ENCODE data around the gene HOXC13. TPM values are rescaled to one million over a fixed set of nuclear protein-coding genes. Genes with fewer than 3 reads are reported as not detected.

Gene HOXC13
- total RNA-seq, 4 donors from 2014 or later: not detected

- Histone ChIP-seq H3K9me3 (no peaks in the 10 kb centered on the region), H3K36me3 (no peaks in the 10 kb centered on the region), H3K27ac (no peak overlapping the region), H3K4me3 (no peak overlapping the region), H3K4me1 (peaks cover 0 to 32% (median 14%) of the 10 kb centered on the region in 3 donors), H3K27me3 (peaks cover 100% of the 10 kb centered on the region)
- ATAC-seq: no peak
- TF ChIP-seq EP300 (IDR thresholded peaks at IDR 0.05): no peak
- TF ChIP-seq CTCF (IDR thresholded peaks at IDR 0.05): no peak
- no peak for TF ChIP-seq POLR2A (IDR thresholded peaks at IDR 0.05)
- TF ChIP-seq POLR2AphosphoS5 (IDR thresholded peaks at IDR 0.05): no peak
- WGBS, 2 donors (ENCODE audit: low coverage in 1 of 2): 10 to 17% methylated on average over 16 to 18 of the region's 21 CpGs
These were observed 37.7 kb downstream of the HOXC13 start for GRCh38 chr12:53976172-53976822.

GRCh38 chr12:53976823-53977595, 38.4 kb downstream of the HOXC13 start:
- no peak for ATAC-seq
- no peak overlapping the region for H3K4me3 ChIP-seq
- no peak overlapping the region for H3K27ac ChIP-seq
- TF ChIP-seq POLR2AphosphoS5 (IDR thresholded peaks at IDR 0.05): no peak
- H3K9me3 ChIP-seq: no peaks in the 10 kb centered on the region
- H3K36me3 ChIP-seq: no peaks in the 10 kb centered on the region
- peaks cover 100% of the 10 kb centered on the region for H3K27me3 ChIP-seq
- peaks cover 0 to 32% (median 14%) of the 10 kb centered on the region in 3 donors for H3K4me1 ChIP-seq
- 16% methylated on average over 9 of the region's 9 CpGs for WGBS, 2 donors (ENCODE audit: low coverage in 1 of 2)

GRCh38 chr12:53977596-53978445, 39.2 kb downstream of the HOXC13 start:
- Histone ChIP-seq H3K27ac (no peak overlapping the region), H3K9me3 (no peaks in the 10 kb centered on the region), H3K27me3 (peaks cover 100% of the 10 kb centered on the region), H3K36me3 (no peaks in the 10 kb centered on the region), H3K4me3 (no peak overlapping the region), H3K4me1 (peaks cover 0 to 30% (median 14%) of the 10 kb centered on the region in 3 donors)
- no peak for TF ChIP-seq EP300 (IDR thresholded peaks at IDR 0.05)
- no peak for TF ChIP-seq POLR2A (IDR thresholded peaks at IDR 0.05)
- ATAC-seq: no peak
- WGBS, 2 donors (ENCODE audit: low coverage in 1 of 2): 0 to 3% methylated on average over 7 to 11 of the region's 11 CpGs

GRCh38 chr12:53978477-53979356, 40.1 kb downstream of the HOXC13 start:
- H3K27me3 ChIP-seq: peaks cover 100% of the 10 kb centered on the region
- 11 to 13% methylated on average over 8 to 15 of the region's 15 CpGs for WGBS, 2 donors (ENCODE audit: low coverage in 1 of 2)
- TF ChIP-seq POLR2AphosphoS5 (IDR thresholded peaks at IDR 0.05): no peak

GRCh38 chr12:53980104-53980801, 41.6 kb downstream of the HOXC13 start:
- WGBS, 2 donors (ENCODE audit: low coverage in 1 of 2): 26% methylated on average over 6 of the region's 7 CpGs; no CpG with 5 or more reads in 1 of the 2 donors

More at GRCh38 chr12:53978477-53979356, 40.1 kb downstream of the HOXC13 start:
- H3K27ac ChIP-seq: no peak overlapping the region
- no peaks in the 10 kb centered on the region for H3K9me3 ChIP-seq
- peaks cover 0 to 21% (median 9%) of the 10 kb centered on the region in 3 donors for H3K4me1 ChIP-seq
- H3K4me3 ChIP-seq: no peak overlapping the region
- H3K36me3 ChIP-seq: no peaks in the 10 kb centered on the region
- no peak for ATAC-seq

More at GRCh38 chr12:53980104-53980801, 41.6 kb downstream of the HOXC13 start:
- ATAC-seq: no peak
- Histone ChIP-seq H3K9me3 (no peaks in the 10 kb centered on the region), H3K36me3 (no peaks in the 10 kb centered on the region), H3K27me3 (peaks cover 100% of the 10 kb centered on the region), H3K4me3 (no peak overlapping the region), H3K4me1 (peaks cover 0 to 19% (median 4%) of the 10 kb centered on the region in 3 donors), H3K27ac (no peak overlapping the region)
- TF ChIP-seq POLR2A (IDR thresholded peaks at IDR 0.05) (no peak), POLR2AphosphoS5 (IDR thresholded peaks at IDR 0.05) (no peak), EP300 (IDR thresholded peaks at IDR 0.05) (no peak), CTCF (IDR thresholded peaks at IDR 0.05) (no peak)

Data from gastroesophageal sphincter (tissue), 4 donors.